Smooth muscle cell (in vitro differentiated cells): ENCODE measurements around the gene MR1. TPM values are rescaled to one million over a fixed set of nuclear protein-coding genes. Genes with fewer than 3 reads are reported as not detected.

ENCODE experiments used
- DNase-seq: peaks from one replicate; lab custom pipeline; 2025; ENCODE audit not compliant: unreplicated experiment; lab: John Stamatoyannopoulos, UW
- H2AFZ ChIP-seq: fragments of 200-600 bp; sonication (generic); 2 replicates; pipeline ENCODE4 v1.6.0; 2016; ENCODE audit warnings: antibody characterized with exemption, low read depth, mild to moderate bottlenecking
- H3F3A ChIP-seq: fragments of 200-600 bp; sonication (generic); 2 replicates; pipeline ENCODE4 v1.6.0; 2017; ENCODE audit warnings: antibody characterized with exemption, low read depth
- H3K27ac ChIP-seq: fragments of 200-600 bp; sonication (generic); 2 replicates; pipeline ENCODE4 v1.5.1; 2016; ENCODE audit warnings: low read depth, mild to moderate bottlenecking
- H3K27me3 ChIP-seq: fragments of 200-600 bp; sonication (generic); 2 replicates; pipeline ENCODE4 v1.6.1; 2016; ENCODE audit warnings: low read depth, mild to moderate bottlenecking
- H3K36me3 ChIP-seq: fragments of 200-600 bp; sonication (generic); 2 replicates; pipeline ENCODE4 v1.5.1; 2016; ENCODE audit warnings: low read depth
- H3K4me1 ChIP-seq: fragments of 200-600 bp; sonication (generic); 2 replicates; pipeline ENCODE4 v1.5.1; 2016; ENCODE audit warnings: low read depth
- H3K4me2 ChIP-seq: fragments of 200-600 bp; sonication (generic); 2 replicates; pipeline ENCODE4 v1.6.0; 2016; ENCODE audit warnings: mild to moderate bottlenecking
- H3K4me3 ChIP-seq: fragments of 200-600 bp; sonication (generic); 2 replicates; pipeline ENCODE4 v1.5.1; 2016; ENCODE audit warnings: mild to moderate bottlenecking
- H3K79me2 ChIP-seq: fragments of 200-600 bp; sonication (generic); 2 replicates; pipeline ENCODE4 v1.6.0; 2016; ENCODE audit warnings: low read depth, mild to moderate bottlenecking
- H3K9ac ChIP-seq: fragments of 200-600 bp; sonication (generic); 2 replicates; pipeline ENCODE4 v1.6.0; 2016; ENCODE audit warnings: low read depth
- H3K9me3 ChIP-seq: fragments of 200-600 bp; sonication (generic); replicated peaks from 2 replicates; pipeline ENCODE4 v1.5.1; 2016; ENCODE audit warnings: low read depth
- H4K20me1 ChIP-seq: fragments of 200-600 bp; sonication (generic); 2 replicates; pipeline ENCODE4 v1.6.0; 2016; ENCODE audit warnings: low read depth
- WGBS: methylation state at CpG from one replicate; pipeline ENCODE4 v1.1.7; 2016; ENCODE audit warnings: low lambda C conversion rate; 5-methylcytosine and 5-hydroxymethylcytosine counted together
- polyA plus RNA-seq: library from polyadenylated mRNA; unstranded; fragments of >200 nt; fragmentation: Nextera tagmentation; extraction: Ambion mirVana; gene quantifications from 2 replicates; pipeline ENCODE4 v1.2.1, GENCODE V29; 2016
- total RNA-seq: library from RNA; depleted of rRNA; stranded (reverse); fragments of >200 nt; gene quantifications from 2 replicates; pipeline ENCODE4 v1.2.3, GENCODE V29; 2014
- TF ChIP-seq, protein P1 (sequence below): fragments of 200-600 bp; sonication (generic); IDR thresholded peaks from 2 replicates; pipeline ENCODE4 v1.5.1; 2017; ENCODE audit warnings: borderline replicate concordance, mild to moderate bottlenecking, antibody characterized with exemption; ENCODE audit not compliant: insufficient read depth, poor library complexity, severe bottlenecking

Gene MR1
- total and polyA plus RNA-seq, 2 experiments from 2014 or later: 0.26 to 2.1 TPM

DNA sequence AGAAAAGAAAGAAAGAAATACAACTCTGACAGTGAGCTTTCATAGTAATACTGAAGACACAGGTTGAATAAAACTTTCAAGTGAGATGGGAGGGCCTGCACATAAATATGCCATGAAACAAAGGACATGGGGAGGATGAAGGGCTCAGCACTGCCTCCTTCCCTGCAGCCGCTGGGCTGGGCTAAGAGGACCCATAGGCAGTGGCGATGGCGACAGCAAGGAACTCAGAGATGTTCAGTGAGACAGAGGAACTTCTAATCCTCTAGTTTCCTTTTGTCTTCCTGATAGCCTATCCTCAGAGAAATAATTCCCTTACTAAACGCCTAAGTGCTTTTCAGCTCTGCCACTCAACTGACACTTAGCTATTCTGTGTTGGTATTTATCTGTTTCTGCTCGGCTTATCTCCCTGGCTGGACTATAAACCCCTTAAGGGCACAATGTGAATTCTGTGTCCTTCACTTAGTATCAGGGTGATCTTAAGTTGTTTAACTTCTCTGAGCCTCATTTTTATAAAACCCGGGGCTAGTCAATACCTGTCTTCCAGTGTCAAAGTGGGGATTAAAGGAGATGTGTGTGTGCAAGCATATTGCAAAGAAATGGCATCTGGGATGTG, 30.3 kb downstream of the MR1 start:
- H3K4me2 ChIP-seq: peak overlapping the region; percentile 28
- no peak overlapping the region for H3K27ac ChIP-seq
- no peaks in the 10 kb centered on the region for H4K20me1 ChIP-seq
- H3K9ac ChIP-seq: no peak overlapping the region
- H3K4me1 ChIP-seq: peaks cover 5% of the 10 kb centered on the region
- H3F3A ChIP-seq: no peaks in the 10 kb centered on the region
- H3K9me3 ChIP-seq: no peaks in the 10 kb centered on the region
- H3K27me3 ChIP-seq: no peaks in the 10 kb centered on the region
- no peak for DNase-seq
- peak overlapping the region; percentile 59 for H2AFZ ChIP-seq
- H3K36me3 ChIP-seq: no peaks in the 10 kb centered on the region
- WGBS: 9% methylated on average over 6 of the region's 6 CpGs
- no peaks in the 10 kb centered on the region for H3K79me2 ChIP-seq
- no peak overlapping the region for H3K4me3 ChIP-seq
- TF ChIP-seq, protein P1, sequence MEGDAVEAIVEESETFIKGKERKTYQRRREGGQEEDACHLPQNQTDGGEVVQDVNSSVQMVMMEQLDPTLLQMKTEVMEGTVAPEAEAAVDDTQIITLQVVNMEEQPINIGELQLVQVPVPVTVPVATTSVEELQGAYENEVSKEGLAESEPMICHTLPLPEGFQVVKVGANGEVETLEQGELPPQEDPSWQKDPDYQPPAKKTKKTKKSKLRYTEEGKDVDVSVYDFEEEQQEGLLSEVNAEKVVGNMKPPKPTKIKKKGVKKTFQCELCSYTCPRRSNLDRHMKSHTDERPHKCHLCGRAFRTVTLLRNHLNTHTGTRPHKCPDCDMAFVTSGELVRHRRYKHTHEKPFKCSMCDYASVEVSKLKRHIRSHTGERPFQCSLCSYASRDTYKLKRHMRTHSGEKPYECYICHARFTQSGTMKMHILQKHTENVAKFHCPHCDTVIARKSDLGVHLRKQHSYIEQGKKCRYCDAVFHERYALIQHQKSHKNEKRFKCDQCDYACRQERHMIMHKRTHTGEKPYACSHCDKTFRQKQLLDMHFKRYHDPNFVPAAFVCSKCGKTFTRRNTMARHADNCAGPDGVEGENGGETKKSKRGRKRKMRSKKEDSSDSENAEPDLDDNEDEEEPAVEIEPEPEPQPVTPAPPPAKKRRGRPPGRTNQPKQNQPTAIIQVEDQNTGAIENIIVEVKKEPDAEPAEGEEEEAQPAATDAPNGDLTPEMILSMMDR: no peak

DNA sequence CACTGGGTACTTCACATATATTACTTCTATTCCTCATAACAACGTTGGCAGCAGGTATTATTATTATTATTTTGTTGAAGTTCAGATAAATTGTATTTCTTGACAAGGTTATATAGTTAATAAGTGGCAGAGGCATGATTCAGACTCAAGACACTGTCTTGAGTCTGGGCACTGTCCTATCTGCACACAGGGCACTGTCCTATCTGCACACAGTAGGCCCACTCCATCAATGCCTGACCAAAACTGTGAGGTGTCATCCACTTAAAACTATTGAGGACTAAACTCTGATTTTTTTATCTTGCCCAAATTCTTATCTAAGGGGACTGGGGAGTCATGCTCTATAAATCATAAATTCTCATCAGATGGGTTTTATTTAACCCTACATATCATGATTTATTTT, 30.9 kb downstream of the MR1 start:
- Histone ChIP-seq H4K20me1 (no peaks in the 10 kb centered on the region), H3F3A (no peaks in the 10 kb centered on the region), H3K4me3 (no peak overlapping the region), H3K9me3 (no peaks in the 10 kb centered on the region), H3K4me2 (no peak overlapping the region), H3K27ac (no peak overlapping the region), H3K4me1 (peaks cover 5% of the 10 kb centered on the region), H3K36me3 (no peaks in the 10 kb centered on the region), H3K9ac (no peak overlapping the region), H2AFZ (peak overlapping the region; percentile 59), H3K79me2 (no peaks in the 10 kb centered on the region), H3K27me3 (no peaks in the 10 kb centered on the region)
- TF ChIP-seq, protein P1: no peak
- no peak for DNase-seq
- WGBS: 84% methylated on average over 1 of the region's 1 CpG

DNA sequence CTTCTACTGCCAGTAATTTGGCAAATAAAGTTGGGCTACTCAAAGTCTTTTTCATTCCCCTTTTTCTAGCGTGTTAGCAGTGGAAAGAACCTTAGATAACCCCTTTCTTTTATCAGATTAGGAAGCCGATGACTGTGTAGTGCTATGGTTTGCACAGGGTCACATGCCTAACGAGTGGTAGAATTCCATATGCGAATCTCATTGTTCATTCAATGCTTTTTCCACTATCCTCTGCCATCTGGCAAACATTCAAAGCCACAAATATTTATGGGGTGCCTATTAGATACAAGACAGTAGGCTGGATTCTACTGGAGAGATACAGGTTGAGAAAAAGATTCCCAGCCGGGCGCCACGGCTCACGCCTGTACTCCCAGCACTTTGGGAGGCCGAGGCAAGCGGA, 39.9 kb downstream of the MR1 start:
- H3K36me3 ChIP-seq: no peaks in the 10 kb centered on the region
- no peak overlapping the region for H3K27ac ChIP-seq
- H3K4me1 ChIP-seq: peaks cover 11% of the 10 kb centered on the region
- H2AFZ ChIP-seq: no peak overlapping the region
- H3K4me3 ChIP-seq: no peak overlapping the region
- WGBS: 52% methylated on average over 10 of the region's 10 CpGs
- no peaks in the 10 kb centered on the region for H3K79me2 ChIP-seq
- DNase-seq: no peak
- H3K4me2 ChIP-seq: no peak overlapping the region
- H3K27me3 ChIP-seq: no peaks in the 10 kb centered on the region
- no peaks in the 10 kb centered on the region for H3K9me3 ChIP-seq
- H3K9ac ChIP-seq: no peak overlapping the region
- peaks cover 2% of the 10 kb centered on the region for H3F3A ChIP-seq
- TF ChIP-seq, protein P1: no peak
- H4K20me1 ChIP-seq: no peaks in the 10 kb centered on the region

DNA sequence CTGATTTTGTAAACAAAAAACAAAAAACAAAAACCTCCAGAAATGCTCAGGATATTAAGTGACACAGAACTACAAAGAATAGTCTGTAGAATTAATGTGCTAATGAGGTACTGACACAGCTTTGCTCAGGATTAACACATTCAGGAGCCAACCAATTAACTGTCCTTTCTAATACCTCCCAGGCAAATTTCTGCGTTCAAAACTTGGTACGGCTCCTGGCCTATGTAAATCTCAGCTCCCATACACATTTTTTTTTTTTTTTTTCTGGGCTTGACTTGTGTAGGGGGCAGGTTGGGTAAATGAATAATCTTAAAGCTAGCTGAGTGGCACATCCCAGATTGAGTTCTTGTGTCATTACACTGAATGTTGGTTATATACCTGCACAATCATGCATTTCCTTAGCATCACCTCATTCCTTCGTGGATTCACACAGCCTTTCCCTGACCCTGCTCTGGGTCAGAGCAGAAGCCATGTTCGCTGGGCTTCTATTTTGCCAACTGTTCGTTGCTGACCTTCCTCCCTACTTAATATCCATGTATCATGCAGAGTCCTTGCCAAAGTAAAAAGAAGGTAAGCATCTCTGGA, 42.1 kb downstream of the MR1 start:
- H3K4me2 ChIP-seq: no peak overlapping the region
- no peak for DNase-seq
- no peaks in the 10 kb centered on the region for H3K27me3 ChIP-seq
- no peak overlapping the region for H2AFZ ChIP-seq
- H3K27ac ChIP-seq: no peak overlapping the region
- H3K9me3 ChIP-seq: no peaks in the 10 kb centered on the region
- no peak overlapping the region for H3K9ac ChIP-seq
- 82% methylated on average over 5 of the region's 5 CpGs for WGBS
- no peaks in the 10 kb centered on the region for H3K36me3 ChIP-seq
- no peaks in the 10 kb centered on the region for H4K20me1 ChIP-seq
- TF ChIP-seq, protein P1: no peak
- peaks cover 11% of the 10 kb centered on the region for H3K4me1 ChIP-seq
- no peaks in the 10 kb centered on the region for H3K79me2 ChIP-seq
- no peak overlapping the region for H3K4me3 ChIP-seq
- H3F3A ChIP-seq: peaks cover 4% of the 10 kb centered on the region
